Measurements from ENCODE around the gene CIRBP. TPM values are rescaled to one million over a fixed set of nuclear protein-coding genes. Genes with fewer than 3 reads are reported as not detected.

Gene CIRBP
- total and polyA plus RNA-seq, 9 of the 15 experiments (the other 6 are each of a cell fraction or from before 2014, with no cell fraction given): 20.5 to 327 (median 176) TPM

DNA sequence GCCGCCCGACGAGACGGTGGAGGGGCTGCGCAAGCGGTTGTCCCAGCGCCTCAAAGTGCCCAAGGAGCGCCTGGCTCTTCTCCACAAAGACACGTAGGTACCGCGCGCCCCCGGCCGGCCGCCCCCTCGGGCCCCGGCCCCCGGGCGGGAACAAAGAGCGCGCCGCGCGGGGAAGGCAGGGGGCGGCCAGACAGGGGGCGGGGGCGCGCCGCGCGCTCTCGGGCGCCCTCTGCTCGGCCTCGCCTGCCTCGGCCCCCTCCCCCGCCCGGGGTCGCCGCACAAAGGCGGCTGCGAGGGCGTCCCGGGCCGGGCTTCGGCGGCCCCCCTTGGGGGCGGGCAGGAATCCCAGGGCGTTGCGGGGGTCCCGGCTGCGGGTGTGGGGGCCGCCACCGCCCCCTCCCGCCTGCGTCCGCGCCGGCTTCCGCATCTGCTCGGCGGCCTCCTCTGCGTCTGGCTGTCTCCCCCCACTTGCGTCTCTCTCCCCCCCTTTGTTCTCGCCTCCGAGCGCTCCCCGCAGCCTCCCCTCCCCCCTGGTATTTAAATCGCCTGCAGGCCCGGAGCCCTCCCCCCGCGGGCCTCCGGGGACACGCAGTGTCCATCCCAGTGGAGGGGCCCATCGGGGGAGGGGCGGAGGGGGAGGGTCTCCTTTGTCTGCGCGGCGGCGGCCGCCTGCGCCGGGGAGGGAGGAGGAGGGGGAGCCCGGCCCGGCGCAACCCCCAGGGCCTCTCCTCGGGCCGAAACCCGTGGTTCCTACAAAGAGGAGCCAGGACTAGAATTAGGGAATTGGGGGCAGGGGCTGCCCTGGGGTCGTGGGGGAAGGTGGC is 18.5 kb upstream of the CIRBP start:
- BruUV-seq (replicated peaks): no TSS peak
- Histone ChIP-seq H3K9me1 (ENCODE audit: control insufficient read depth, insufficient read depth, low read length) (no peaks in the 10 kb centered on the region), H2AFZ (ENCODE audit: low read depth, low read length) (no peak overlapping the region), H3K4me2 (ENCODE audit: insufficient read depth, low read length) (peak overlapping the region; percentile 84), H4K20me1 (replicated peaks; ENCODE audit: control insufficient read depth, insufficient read depth, low read length) (no peaks in the 10 kb centered on the region), H3K4me1 (replicated peaks in 1 of 2; ENCODE audit: control insufficient read depth in 2 of 2, insufficient read depth in 2 of 2, low read length in 2 of 2) (peaks cover 31 to 95% of the 10 kb centered on the region in 2 experiments), H3K79me2 (ENCODE audit: control insufficient read depth, insufficient read depth, low read length) (peaks cover 63% of the 10 kb centered on the region), H3K27ac (ENCODE audit: extremely low read depth, low read depth, low read length) (peak overlapping the region; percentile 82), H3K9me3 (replicated peaks; ENCODE audit: control insufficient read depth, insufficient read depth, low read depth, low read length) (no peaks in the 10 kb centered on the region), H3K9ac (ENCODE audit: insufficient read depth in 1 of 2, low read depth in 2 of 2, low read length in 2 of 2) (peak overlapping the region; percentile 79 to 96), H3K36me3 (ENCODE audit: control insufficient read depth, insufficient read depth, low read length) (peaks cover 54% of the 10 kb centered on the region; the same call in 1 of the 3 replicates), H3K27me3 (ENCODE audit: control insufficient read depth in 2 of 2, insufficient read depth in 2 of 2, low read length in 2 of 2) (no peaks in the 10 kb centered on the region), H3K4me3 (peak overlapping the region; percentile 93)
- peak in 3 of 4 experiments; percentile 57 to 88 (median 72) for DNase-seq (ENCODE audit: extremely low read depth in 1 of 4, low spot score in 3 of 4)
- POLR2A ChIA-PET: interaction anchor here (0.6 to 7.8 kb wide), 5 partner anchors 16 to 341 kb away, joined by 3 to 88 read pairs (median 6); partner anchors contain the start of gene CIRBP
- in situ Hi-C loops (cut with MboI): no loop called here
- intact Hi-C loops (cut with micrococcal nuclease): no loop called here
- no peak for FAIRE-seq
- 0% methylated on average over 3 of the region's 90 CpGs for WGBS (ENCODE audit: insufficient coverage, low coverage, missing lambda C conversion rate)
- peak; percentile 1 for ATAC-seq
- CTCF ChIA-PET (ENCODE audit: low intra/inter-chr PET ratio): interaction anchor here (0.7 kb wide), 1 partner anchor 161 kb away, joined by 6 read pairs; no protein-coding TSS in a partner anchor
- TF ChIP-seq, protein P1, sequence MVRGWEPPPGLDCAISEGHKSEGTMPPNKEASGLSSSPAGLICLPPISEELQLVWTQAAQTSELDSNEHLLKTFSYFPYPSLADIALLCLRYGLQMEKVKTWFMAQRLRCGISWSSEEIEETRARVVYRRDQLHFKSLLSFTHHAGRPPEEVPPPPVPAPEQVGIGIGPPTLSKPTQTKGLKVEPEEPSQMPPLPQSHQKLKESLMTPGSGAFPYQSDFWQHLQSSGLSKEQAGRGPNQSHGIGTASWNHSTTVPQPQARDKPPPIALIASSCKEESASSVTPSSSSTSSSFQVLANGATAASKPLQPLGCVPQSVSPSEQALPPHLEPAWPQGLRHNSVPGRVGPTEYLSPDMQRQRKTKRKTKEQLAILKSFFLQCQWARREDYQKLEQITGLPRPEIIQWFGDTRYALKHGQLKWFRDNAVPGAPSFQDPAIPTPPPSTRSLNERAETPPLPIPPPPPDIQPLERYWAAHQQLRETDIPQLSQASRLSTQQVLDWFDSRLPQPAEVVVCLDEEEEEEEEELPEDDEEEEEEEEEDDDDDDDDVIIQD (CRISPR knock-in tag; IDR thresholded peaks at IDR 0.05): no peak
- TF ChIP-seq ZNF263 (CRISPR knock-in tag; IDR thresholded peaks at IDR 0.05; ENCODE audit: borderline replicate concordance): no peak
- no peak for TF ChIP-seq SMAD2 (IDR thresholded peaks at IDR 0.05; ENCODE audit: low read depth, low read length)
- TF ChIP-seq RBM34 (IDR thresholded peaks at IDR 0.05; ENCODE audit: borderline replicate concordance, insufficient read depth, low read length): no peak
- TF ChIP-seq, protein P2, sequence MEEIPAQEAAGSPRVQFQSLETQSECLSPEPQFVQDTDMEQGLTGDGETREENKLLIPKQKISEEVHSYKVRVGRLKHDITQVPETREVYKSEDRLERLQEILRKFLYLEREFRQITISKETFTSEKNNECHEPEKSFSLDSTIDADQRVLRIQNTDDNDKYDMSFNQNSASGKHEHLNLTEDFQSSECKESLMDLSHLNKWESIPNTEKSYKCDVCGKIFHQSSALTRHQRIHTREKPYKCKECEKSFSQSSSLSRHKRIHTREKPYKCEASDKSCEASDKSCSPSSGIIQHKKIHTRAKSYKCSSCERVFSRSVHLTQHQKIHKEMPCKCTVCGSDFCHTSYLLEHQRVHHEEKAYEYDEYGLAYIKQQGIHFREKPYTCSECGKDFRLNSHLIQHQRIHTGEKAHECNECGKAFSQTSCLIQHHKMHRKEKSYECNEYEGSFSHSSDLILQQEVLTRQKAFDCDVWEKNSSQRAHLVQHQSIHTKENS (CRISPR knock-in tag; IDR thresholded peaks at IDR 0.05): no peak
- no peak for TF ChIP-seq ZNF780A (CRISPR knock-in tag; IDR thresholded peaks at IDR 0.05)
- TF ChIP-seq XRCC3 (IDR thresholded peaks at IDR 0.05): no peak
- no peak for TF ChIP-seq KLF1 (tag; IDR thresholded peaks at IDR 0.05)
- TF ChIP-seq, protein P3, sequence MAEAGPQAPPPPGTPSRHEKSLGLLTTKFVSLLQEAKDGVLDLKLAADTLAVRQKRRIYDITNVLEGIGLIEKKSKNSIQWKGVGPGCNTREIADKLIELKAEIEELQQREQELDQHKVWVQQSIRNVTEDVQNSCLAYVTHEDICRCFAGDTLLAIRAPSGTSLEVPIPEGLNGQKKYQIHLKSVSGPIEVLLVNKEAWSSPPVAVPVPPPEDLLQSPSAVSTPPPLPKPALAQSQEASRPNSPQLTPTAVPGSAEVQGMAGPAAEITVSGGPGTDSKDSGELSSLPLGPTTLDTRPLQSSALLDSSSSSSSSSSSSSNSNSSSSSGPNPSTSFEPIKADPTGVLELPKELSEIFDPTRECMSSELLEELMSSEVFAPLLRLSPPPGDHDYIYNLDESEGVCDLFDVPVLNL (CRISPR knock-in tag; IDR thresholded peaks at IDR 0.05; ENCODE audit: low read depth): no peak
- TF ChIP-seq, protein P4, sequence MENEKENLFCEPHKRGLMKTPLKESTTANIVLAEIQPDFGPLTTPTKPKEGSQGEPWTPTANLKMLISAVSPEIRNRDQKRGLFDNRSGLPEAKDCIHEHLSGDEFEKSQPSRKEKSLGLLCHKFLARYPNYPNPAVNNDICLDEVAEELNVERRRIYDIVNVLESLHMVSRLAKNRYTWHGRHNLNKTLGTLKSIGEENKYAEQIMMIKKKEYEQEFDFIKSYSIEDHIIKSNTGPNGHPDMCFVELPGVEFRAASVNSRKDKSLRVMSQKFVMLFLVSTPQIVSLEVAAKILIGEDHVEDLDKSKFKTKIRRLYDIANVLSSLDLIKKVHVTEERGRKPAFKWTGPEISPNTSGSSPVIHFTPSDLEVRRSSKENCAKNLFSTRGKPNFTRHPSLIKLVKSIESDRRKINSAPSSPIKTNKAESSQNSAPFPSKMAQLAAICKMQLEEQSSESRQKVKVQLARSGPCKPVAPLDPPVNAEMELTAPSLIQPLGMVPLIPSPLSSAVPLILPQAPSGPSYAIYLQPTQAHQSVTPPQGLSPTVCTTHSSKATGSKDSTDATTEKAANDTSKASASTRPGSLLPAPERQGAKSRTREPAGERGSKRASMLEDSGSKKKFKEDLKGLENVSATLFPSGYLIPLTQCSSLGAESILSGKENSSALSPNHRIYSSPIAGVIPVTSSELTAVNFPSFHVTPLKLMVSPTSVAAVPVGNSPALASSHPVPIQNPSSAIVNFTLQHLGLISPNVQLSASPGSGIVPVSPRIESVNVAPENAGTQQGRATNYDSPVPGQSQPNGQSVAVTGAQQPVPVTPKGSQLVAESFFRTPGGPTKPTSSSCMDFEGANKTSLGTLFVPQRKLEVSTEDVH (IDR thresholded peaks at IDR 0.05; ENCODE audit: low read depth, partially characterized antibody): no peak

Data from K562 (cell line).